ENCODE results near the gene OFD1.

OFD1 gene

GRCh38 chrX:13790206-13791131, 55.9 kb downstream of the OFD1 start:
- DNase-seq (ENCODE audit: low read depth): no peak
- no peak overlapping the region for H3K4me3 ChIP-seq (ENCODE audit: low read depth, low read length)
- no peak for TF ChIP-seq CTCF (IDR thresholded peaks at IDR 0.05; ENCODE audit: control insufficient read depth, extremely low read depth, insufficient read depth)

- no peak for TF ChIP-seq CTCF (IDR thresholded peaks at IDR 0.05; ENCODE audit: control insufficient read depth, extremely low read depth, insufficient read depth)
- no peak overlapping the region for H3K4me3 ChIP-seq (ENCODE audit: low read depth, low read length)
- no peak for DNase-seq (ENCODE audit: low read depth)
Observed at GRCh38 chrX:13791145-13791544, 56.6 kb downstream of the OFD1 start.

- DNase-seq (ENCODE audit: low read depth): no peak
Observed at GRCh38 chrX:13791559-13791958, 57.0 kb downstream of the OFD1 start.

GRCh38 chrX:13793897-13794296, 59.3 kb downstream of the OFD1 start:
- H3K4me3 ChIP-seq (ENCODE audit: low read depth, low read length): no peak overlapping the region
- DNase-seq (ENCODE audit: low read depth): no peak
- no peak for TF ChIP-seq CTCF (IDR thresholded peaks at IDR 0.05; ENCODE audit: control insufficient read depth, extremely low read depth, insufficient read depth)

More at GRCh38 chrX:13791559-13791958, 57.0 kb downstream of the OFD1 start:
- TF ChIP-seq CTCF (IDR thresholded peaks at IDR 0.05; ENCODE audit: control insufficient read depth, extremely low read depth, insufficient read depth): no peak
- H3K4me3 ChIP-seq (ENCODE audit: low read depth, low read length): no peak overlapping the region

- TF ChIP-seq CTCF (IDR thresholded peaks at IDR 0.05; ENCODE audit: control insufficient read depth, extremely low read depth, insufficient read depth): no peak
- no peak overlapping the region for H3K4me3 ChIP-seq (ENCODE audit: low read depth, low read length)
- no peak for DNase-seq (ENCODE audit: low read depth)
Observed at GRCh38 chrX:13794417-13794816, 59.9 kb downstream of the OFD1 start.

- no peak overlapping the region for H3K4me3 ChIP-seq (ENCODE audit: low read depth, low read length)
- no peak for TF ChIP-seq CTCF (IDR thresholded peaks at IDR 0.05; ENCODE audit: control insufficient read depth, extremely low read depth, insufficient read depth)
- DNase-seq (ENCODE audit: low read depth): no peak
Observed at GRCh38 chrX:13797512-13797911, 63.0 kb downstream of the OFD1 start.

Measured in LNCaP clone FGC (cell line).